HL-60 (cell line): ENCODE data around the gene AGAP1.

ENCODE experiments used
- CTCF ChIP-seq: IDR thresholded peaks from one replicate; pipeline ENCODE4 v1.5.1; 2011; ENCODE audit warnings: low read length, control low read depth, inconsistent platforms; ENCODE audit not compliant: insufficient read depth
- GABPA ChIP-seq: IDR thresholded peaks from 2 replicates; pipeline ENCODE4 v1.6.1; 2012; ENCODE audit warnings: low read depth
- POLR2AphosphoS5 ChIP-seq: IDR thresholded peaks from 2 replicates; pipeline ENCODE4 v1.6.1; 2012; ENCODE audit warnings: low read depth
- REST ChIP-seq: IDR thresholded peaks from 2 replicates; pipeline ENCODE4 v1.6.1; 2012; ENCODE audit warnings: low read depth; ENCODE audit not compliant: insufficient replicate concordance

GRCh38 chr2:236157366-236157765, 663.5 kb downstream of the AGAP1 start:
- TF ChIP-seq POLR2AphosphoS5 (no peak), CTCF (no peak), GABPA (no peak), REST (no peak)
